ENCODE data around the gene MAPT.
"Not testable (repeated sequence)": the region's sequence is repeated elsewhere in the genome, so short reads cannot be mapped to it uniquely, and the experiment has no call there.

MAPT gene

DNA sequence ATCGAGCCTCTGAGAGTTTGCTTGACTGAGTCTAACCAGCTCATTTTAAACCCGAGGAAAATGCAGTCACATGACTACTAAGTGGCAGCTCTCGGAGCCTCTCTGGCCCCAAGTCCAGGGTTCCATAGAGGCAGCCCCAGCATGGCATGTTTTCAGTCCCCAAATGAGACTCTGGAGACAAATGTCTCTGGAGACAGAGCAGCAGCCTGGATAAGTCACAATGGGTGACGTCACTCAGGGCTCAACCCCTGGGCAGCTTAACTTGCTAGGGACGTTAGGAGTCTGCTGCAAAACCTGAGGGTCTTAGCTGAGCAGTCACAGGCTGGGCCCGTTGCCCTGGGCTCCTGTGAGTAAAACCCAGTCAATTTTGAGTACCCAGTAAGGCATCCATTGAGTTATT lies 97.8 kb downstream of the MAPT start:
- no peak for DNase-seq (ENCODE audit: low spot score)

DNA sequence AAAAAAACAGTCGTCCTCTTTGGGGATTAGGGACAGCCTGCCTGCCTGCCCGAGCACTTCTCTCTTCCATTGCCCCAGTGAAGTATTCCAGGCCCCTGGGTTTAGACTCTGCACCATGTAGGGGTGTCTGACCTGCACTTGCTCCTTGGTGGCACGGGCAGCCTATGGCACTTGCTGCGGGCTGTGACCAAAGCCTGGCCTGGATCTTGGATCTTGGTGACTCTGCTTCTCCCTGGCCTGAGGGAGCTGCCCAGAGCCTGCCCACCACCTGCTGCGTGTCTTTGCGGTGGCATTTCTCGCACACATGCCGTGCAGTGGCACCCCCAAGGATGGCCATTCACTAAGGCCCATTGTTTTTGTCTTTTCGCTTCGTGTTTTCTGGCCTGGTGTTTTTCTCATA lies 98.5 kb downstream of the MAPT start:
- DNase-seq (ENCODE audit: low spot score), result no peak

- DNase-seq (ENCODE audit: low spot score), result no peak
Measured at GRCh38 chr17:45993962-45994627, 99.7 kb downstream of the MAPT start.

GRCh38 chr17:45994987-45995386 lies 100.6 kb downstream of the MAPT start:
- no peak for DNase-seq (ENCODE audit: low spot score)

- no peak for DNase-seq (ENCODE audit: low spot score)
Measured at GRCh38 chr17:45995627-45996270, 101.4 kb downstream of the MAPT start.

DNA sequence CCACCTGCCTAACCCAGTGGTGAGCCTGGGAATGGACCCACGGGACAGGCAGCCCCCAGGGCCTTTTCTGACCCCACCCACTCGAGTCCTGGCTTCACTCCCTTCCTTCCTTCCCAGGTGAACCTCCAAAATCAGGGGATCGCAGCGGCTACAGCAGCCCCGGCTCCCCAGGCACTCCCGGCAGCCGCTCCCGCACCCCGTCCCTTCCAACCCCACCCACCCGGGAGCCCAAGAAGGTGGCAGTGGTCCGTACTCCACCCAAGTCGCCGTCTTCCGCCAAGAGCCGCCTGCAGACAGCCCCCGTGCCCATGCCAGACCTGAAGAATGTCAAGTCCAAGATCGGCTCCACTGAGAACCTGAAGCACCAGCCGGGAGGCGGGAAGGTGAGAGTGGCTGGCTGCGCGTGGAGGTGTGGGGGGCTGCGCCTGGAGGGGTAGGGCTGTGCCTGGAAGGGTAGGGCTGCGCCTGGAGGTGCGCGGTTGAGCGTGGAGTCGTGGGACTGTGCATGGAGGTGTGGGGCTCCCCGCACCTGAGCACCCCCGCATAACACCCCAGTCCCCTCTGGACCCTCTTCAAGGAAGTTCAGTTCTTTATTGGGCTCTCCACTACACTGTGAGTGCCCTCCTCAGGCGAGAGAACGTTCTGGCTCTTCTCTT lies 102.1 kb downstream of the MAPT start:
- no peak for DNase-seq (ENCODE audit: low spot score)

GRCh38 chr17:45997166-45997565 lies 102.8 kb downstream of the MAPT start:
- DNase-seq (ENCODE audit: low spot score), result no peak

DNA sequence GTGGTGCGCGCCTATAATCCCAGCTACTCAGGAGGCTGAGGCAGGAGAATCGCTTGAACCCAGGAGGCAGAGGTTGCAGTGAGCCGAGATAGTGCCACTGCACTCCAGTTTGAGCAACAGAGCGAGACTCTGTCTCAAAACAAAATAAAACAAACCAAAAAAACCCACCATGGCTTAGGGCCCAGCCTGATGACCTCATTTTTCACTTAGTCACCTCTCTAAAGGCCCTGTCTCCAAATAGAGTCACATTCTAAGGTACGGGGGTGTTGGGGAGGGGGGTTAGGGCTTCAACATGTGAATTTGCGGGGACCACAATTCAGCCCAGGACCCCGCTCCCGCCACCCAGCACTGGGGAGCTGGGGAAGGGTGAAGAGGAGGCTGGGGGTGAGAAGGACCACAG lies 103.3 kb downstream of the MAPT start:
- DNase-seq (ENCODE audit: low spot score), result no peak

- DNase-seq (ENCODE audit: low spot score), result no peak
Measured at GRCh38 chr17:45998987-45999899, 104.9 kb downstream of the MAPT start, which contains the start of gene STH. Gene STH, plus strand, starts transcription at chr17:45999250. Its CDS starts 30 bp downstream, at chr17:45999280.

DNA sequence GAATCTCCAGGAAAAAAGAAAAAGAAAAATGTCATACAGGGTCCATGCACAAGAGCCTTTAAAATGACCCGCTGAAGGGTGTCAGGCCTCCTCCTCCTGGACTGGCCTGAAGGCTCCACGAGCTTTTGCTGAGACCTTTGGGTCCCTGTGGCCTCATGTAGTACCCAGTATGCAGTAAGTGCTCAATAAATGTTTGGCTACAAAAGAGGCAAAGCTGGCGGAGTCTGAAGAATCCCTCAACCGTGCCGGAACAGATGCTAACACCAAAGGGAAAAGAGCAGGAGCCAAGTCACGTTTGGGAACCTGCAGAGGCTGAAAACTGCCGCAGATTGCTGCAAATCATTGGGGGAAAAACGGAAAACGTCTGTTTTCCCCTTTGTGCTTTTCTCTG lies 105.5 kb downstream of the MAPT start:
- no peak for DNase-seq (ENCODE audit: low spot score)

GRCh38 chr17:46000292-46000691 lies 105.9 kb downstream of the MAPT start:
- DNase-seq (ENCODE audit: low spot score), result no peak

- no peak for DNase-seq (ENCODE audit: low spot score)
Measured at GRCh38 chr17:46000757-46001156, 106.4 kb downstream of the MAPT start.

- DNase-seq (ENCODE audit: low spot score), result no peak
Measured at GRCh38 chr17:46001390-46002310, 107.3 kb downstream of the MAPT start.

DNA sequence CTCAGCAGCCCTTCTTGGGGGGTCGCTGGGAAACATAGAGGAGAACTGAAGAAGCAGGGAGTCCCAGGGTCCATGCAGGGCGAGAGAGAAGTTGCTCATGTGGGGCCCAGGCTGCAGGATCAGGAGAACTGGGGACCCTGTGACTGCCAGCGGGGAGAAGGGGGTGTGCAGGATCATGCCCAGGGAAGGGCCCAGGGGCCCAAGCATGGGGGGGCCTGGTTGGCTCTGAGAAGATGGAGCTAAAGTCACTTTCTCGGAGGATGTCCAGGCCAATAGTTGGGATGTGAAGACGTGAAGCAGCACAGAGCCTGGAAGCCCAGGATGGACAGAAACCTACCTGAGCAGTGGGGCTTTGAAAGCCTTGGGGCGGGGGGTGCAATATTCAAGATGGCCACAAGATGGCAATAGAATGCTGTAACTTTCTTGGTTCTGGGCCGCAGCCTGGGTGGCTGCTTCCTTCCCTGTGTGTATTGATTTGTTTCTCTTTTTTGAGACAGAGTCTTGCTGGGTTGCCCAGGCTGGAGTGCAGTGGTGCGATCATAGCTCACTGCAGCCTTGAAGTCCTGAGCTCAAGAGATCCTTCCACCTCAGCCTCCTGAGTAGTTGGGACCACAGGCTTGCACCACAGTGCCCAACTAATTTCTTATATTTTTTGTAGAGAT lies 108.1 kb downstream of the MAPT start:
- peak; percentile 74 for DNase-seq (ENCODE audit: low spot score)

GRCh38 chr17:46002973-46003316 lies 108.6 kb downstream of the MAPT start:
- DNase-seq (ENCODE audit: low spot score), result no peak

GRCh38 chr17:46003907-46004748 lies 109.8 kb downstream of the MAPT start:
- DNase-seq (ENCODE audit: low spot score), result no peak

DNA sequence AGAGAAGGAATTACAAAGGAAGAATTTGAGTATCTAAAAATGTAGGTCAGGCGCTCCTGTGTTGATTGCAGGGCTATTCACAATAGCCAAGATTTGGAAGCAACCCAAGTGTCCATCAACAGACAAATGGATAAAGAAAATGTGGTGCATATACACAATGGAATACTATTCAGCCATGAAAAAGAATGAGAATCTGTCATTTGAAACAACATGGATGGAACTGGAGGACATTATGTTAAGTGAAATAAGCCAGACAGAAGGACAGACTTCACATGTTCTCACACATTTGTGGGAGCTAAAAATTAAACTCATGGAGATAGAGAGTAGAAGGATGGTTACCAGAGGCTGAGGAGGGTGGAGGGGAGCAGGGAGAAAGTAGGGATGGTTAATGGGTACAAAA lies 111.7 kb downstream of the MAPT start:
- DNase-seq (ENCODE audit: low spot score), result not testable (repeated sequence)

- DNase-seq (ENCODE audit: low spot score), result no peak
Measured at GRCh38 chr17:46007461-46007965, 113.2 kb downstream of the MAPT start.

- no peak for DNase-seq (ENCODE audit: low spot score)
Measured at GRCh38 chr17:46008591-46008990, 114.2 kb downstream of the MAPT start.

Measured in hepatic stellate cell (primary cell).